Testis (tissue), 2 donors: ENCODE data around the gene ATG9B.

Experiments
- POLR2A ChIP-seq: fragments of 450-650 bp; IDR thresholded peaks from one replicate; pipeline ENCODE4 v1.6.1; 2017; ENCODE audit warnings: antibody characterized with exemption, mild to moderate bottlenecking, moderate library complexity
- TF ChIP-seq, protein P1 (sequence below), 3 experiments: fragments of 450-650 bp in 2 of 3; fragments of 200-600 bp in 1 of 3; sonication (generic) in 1 of 3; IDR thresholded peaks; one replicate each; pipeline ENCODE4 v1.5.1; 2016 to 2019; ENCODE audit warnings: antibody characterized with exemption in 3 of 3, mild to moderate bottlenecking in 2 of 3, moderate library complexity in 1 of 3

DNA sequence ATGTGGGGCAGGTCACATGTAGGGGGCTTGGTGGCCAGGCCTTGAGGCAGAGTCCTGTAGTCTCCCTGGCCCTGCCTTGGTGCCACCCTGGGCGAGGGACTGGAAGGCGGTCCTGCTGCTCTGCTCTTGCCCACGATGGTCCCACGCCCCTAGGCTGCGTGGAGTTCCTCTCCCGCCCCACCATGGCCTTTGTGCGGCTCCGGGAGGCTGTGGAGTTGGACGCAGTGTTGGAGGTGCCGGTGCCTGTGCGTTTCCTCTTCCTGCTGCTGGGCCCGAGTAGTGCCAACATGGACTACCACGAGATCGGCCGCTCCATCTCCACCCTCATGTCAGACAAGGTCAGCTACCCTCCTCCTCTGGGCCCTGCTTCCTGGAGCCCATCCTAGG is 46.3 kb upstream of the ATG9B start:
- TF ChIP-seq, protein P1, sequence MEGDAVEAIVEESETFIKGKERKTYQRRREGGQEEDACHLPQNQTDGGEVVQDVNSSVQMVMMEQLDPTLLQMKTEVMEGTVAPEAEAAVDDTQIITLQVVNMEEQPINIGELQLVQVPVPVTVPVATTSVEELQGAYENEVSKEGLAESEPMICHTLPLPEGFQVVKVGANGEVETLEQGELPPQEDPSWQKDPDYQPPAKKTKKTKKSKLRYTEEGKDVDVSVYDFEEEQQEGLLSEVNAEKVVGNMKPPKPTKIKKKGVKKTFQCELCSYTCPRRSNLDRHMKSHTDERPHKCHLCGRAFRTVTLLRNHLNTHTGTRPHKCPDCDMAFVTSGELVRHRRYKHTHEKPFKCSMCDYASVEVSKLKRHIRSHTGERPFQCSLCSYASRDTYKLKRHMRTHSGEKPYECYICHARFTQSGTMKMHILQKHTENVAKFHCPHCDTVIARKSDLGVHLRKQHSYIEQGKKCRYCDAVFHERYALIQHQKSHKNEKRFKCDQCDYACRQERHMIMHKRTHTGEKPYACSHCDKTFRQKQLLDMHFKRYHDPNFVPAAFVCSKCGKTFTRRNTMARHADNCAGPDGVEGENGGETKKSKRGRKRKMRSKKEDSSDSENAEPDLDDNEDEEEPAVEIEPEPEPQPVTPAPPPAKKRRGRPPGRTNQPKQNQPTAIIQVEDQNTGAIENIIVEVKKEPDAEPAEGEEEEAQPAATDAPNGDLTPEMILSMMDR (IDR thresholded peaks at IDR 0.05) = no peak
- no peak for TF ChIP-seq POLR2A
